Gastroesophageal sphincter (tissue), 4 donors: Measurements from ENCODE around the gene CDC42EP5. TPM values are rescaled to one million over a fixed set of nuclear protein-coding genes. Genes with fewer than 3 reads are reported as not detected.

Experiments
- ATAC-seq: fragments of 150-250 bp; one replicate; pipeline ENCODE4 v1.9.1; 2016; ENCODE audit warnings: mild to moderate bottlenecking, moderate library complexity
- H3K27ac ChIP-seq, 4 donors: fragments of 200-600 bp; sonication (generic) in 3 of 4; 1 replicate in 3 of 4; 2 replicates in 1 of 4; pipeline ENCODE4 v1.5.1; 2016 to 2019
- H3K27me3 ChIP-seq: fragments of 200-600 bp; sonication (generic); one replicate; pipeline ENCODE4 v1.5.1; 2019
- H3K36me3 ChIP-seq, 2 donors: fragments of 200-600 bp; sonication (generic); one replicate each; pipeline ENCODE4 v1.5.1; 2019; ENCODE audit warnings: control low read depth in 1 of 2
- H3K4me1 ChIP-seq, 3 donors: fragments of 200-600 bp; sonication (generic); 1 replicate in 2 of 3; 2 replicates in 1 of 3; pipeline ENCODE4 v1.5.1; 2016 to 2019; ENCODE audit warnings: control low read depth in 2 of 3
- H3K4me3 ChIP-seq, 2 donors: fragments of 200-600 bp; sonication (generic); one replicate each; pipeline ENCODE4 v1.5.1; 2019; ENCODE audit warnings: mild to moderate bottlenecking in 1 of 2, moderate library complexity in 1 of 2
- H3K9me3 ChIP-seq, 3 donors: fragments of 200-600 bp; sonication (generic); one replicate each; pipeline ENCODE4 v1.5.1; 2017 to 2019; ENCODE audit warnings: control low read depth in 2 of 3
- CTCF ChIP-seq, 4 experiments: fragments of 200-600 bp in 2 of 4; fragments of 450-650 bp in 2 of 4; sonication (generic) in 1 of 4; IDR thresholded peaks; one replicate each; pipeline ENCODE4 v1.5.1; 2017 to 2019; ENCODE audit warnings: antibody characterized with exemption in 4 of 4, mild to moderate bottlenecking in 2 of 4, moderate library complexity in 2 of 4
- EP300 ChIP-seq: sonication (generic); formaldehyde crosslinking; IDR thresholded peaks from one replicate; pipeline ENCODE4 v1.6.1; 2017; ENCODE audit warnings: antibody characterized with exemption, mild to moderate bottlenecking
- POLR2A ChIP-seq, 2 donors: fragments of 450-650 bp; IDR thresholded peaks; one replicate each; pipeline ENCODE4 v1.6.1; 2017; ENCODE audit warnings: antibody characterized with exemption in 2 of 2, mild to moderate bottlenecking in 2 of 2, moderate library complexity in 1 of 2
- POLR2AphosphoS5 ChIP-seq: sonication (generic); formaldehyde crosslinking; IDR thresholded peaks from one replicate; pipeline ENCODE4 v1.6.1; 2017; ENCODE audit warnings: antibody characterized with exemption
- WGBS, 2 donors: methylation state at CpG; one replicate each; pipeline ENCODE4 v1.1.5; 2018; ENCODE audit warnings: low coverage in 1 of 2; 5-methylcytosine and 5-hydroxymethylcytosine counted together
- total RNA-seq, 4 donors: library from RNA; depleted of rRNA; stranded (reverse); fragments of >200 nt; gene quantifications; one replicate each; pipeline ENCODE4 v1.1.0, GENCODE V29; 2016

The CDC42EP5 gene
- total RNA-seq, 4 donors from 2014 or later, result 4.2 to 24.1 (median 12.8) TPM

DNA sequence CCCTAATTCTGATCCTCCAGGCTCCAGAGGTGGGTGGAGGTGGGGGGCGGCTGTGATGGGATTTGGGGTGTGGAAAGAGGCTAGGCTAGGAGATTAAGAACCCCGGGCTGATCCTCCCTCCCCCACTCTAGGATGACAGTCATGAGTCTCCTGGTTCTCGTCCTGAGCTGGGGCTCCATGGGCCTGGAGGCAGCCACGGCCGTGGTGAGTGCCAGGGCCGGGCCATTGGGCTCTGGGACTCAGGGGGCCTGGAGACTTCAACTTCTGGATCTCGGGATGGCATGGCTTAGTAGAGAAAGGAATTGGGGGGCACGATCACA lies 44.0 kb downstream of the CDC42EP5 start:
- H3K27ac ChIP-seq, result no peak overlapping the region
- peaks cover 81% of the 10 kb centered on the region for H3K27me3 ChIP-seq
- no peak for TF ChIP-seq EP300
- no peak overlapping the region for H3K4me3 ChIP-seq
- peaks cover 0 to 30% (median 12%) of the 10 kb centered on the region in 3 donors for H3K4me1 ChIP-seq
- no peak for ATAC-seq
- H3K36me3 ChIP-seq, result no peaks in the 10 kb centered on the region
- WGBS, 2 donors, result 51% methylated on average over 7 of the region's 8 CpGs; no CpG with 5 or more reads in 1 of the 2 donors
- H3K9me3 ChIP-seq, result no peaks in the 10 kb centered on the region

DNA sequence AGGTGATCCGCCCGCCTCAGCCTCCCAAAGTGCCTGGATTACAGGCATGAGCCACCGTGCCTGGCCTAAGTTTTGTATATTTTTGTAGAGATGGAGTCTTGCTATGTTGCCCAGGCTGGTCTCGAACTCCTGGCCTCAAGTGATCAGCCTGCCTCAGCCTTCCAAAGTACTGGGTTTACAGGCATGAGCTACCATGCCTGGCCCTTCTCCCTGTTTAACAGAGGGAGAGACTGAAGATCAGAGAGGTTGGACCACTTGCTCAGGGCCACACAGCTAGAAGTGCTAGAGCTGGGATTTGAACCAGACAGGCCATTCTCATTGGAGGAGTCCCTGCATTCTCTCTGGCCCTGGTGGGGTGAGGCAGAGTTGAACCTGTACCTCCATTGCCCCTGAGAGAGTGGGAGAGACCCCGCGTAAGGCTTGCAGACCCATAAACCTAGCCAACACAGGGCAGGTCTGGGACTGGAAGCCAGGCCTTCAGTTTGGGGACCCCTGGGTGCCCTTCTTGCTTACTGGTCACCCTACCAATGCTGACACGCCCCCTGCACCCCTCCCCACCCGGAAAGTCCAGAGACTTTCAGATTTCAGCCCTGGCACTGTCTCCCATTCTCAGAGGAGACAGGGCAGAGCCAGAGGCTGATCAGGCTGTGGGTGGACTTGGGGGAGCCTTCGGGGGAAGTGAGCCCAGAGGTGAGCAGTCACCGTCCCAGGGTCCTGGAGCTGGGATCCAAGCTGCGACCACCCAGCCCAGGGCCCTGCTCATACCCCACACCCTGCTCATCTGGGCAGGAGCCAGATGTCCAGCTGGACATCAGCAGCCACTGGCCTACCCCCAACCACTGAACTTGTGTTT lies 44.5 kb downstream of the CDC42EP5 start:
- Histone ChIP-seq H3K27me3 (peaks cover 86% of the 10 kb centered on the region), H3K4me3 (no peak overlapping the region), H3K36me3 (no peaks in the 10 kb centered on the region), H3K4me1 (peaks cover 0 to 27% (median 11%) of the 10 kb centered on the region in 3 donors), H3K9me3 (no peaks in the 10 kb centered on the region), H3K27ac (no peak overlapping the region)
- TF ChIP-seq POLR2A (IDR thresholded peaks at IDR 0.05), result no peak
- no peak for TF ChIP-seq POLR2AphosphoS5
- TF ChIP-seq EP300, result no peak
- TF ChIP-seq CTCF (IDR thresholded peaks at IDR 0.05), result no peak
- WGBS, 2 donors, result no CpG with 5 or more reads among the region's 11 CpGs
- ATAC-seq, result no peak

GRCh38 chr19:54427586-54427985 lies 45.5 kb downstream of the CDC42EP5 start:
- TF ChIP-seq CTCF (IDR thresholded peaks at IDR 0.05) (no peak), EP300 (no peak), POLR2A (IDR thresholded peaks at IDR 0.05) (no peak), POLR2AphosphoS5 (no peak)
- ATAC-seq, result no peak
- Histone ChIP-seq H3K9me3 (no peaks in the 10 kb centered on the region), H3K27ac (no peak overlapping the region), H3K27me3 (peaks cover 94% of the 10 kb centered on the region), H3K4me3 (no peak overlapping the region), H3K4me1 (peaks cover 0 to 27% (median 11%) of the 10 kb centered on the region in 3 donors), H3K36me3 (no peaks in the 10 kb centered on the region)
- 82 to 83% methylated on average over 9 to 10 of the region's 11 CpGs for WGBS, 2 donors

- H3K27me3 ChIP-seq, result peaks cover 95% of the 10 kb centered on the region
- WGBS, 2 donors, result no CpG with 5 or more reads among the region's 17 CpGs
- no peak overlapping the region for H3K27ac ChIP-seq
Observed at GRCh38 chr19:54426291-54426931, 46.7 kb downstream of the CDC42EP5 start.

GRCh38 chr19:54425382-54425723 lies 47.7 kb downstream of the CDC42EP5 start:
- H3K27me3 ChIP-seq, result peaks cover 95% of the 10 kb centered on the region
- H3K4me3 ChIP-seq, result no peak overlapping the region
- H3K27ac ChIP-seq, result no peak overlapping the region
- H3K36me3 ChIP-seq, result no peaks in the 10 kb centered on the region
- TF ChIP-seq CTCF (IDR thresholded peaks at IDR 0.05) (no peak), POLR2A (IDR thresholded peaks at IDR 0.05) (no peak), POLR2AphosphoS5 (no peak)
- 29 to 53% methylated on average over 1 to 3 of the region's 5 CpGs for WGBS, 2 donors
- H3K9me3 ChIP-seq, result no peaks in the 10 kb centered on the region
- peaks cover 0 to 17% (median 2%) of the 10 kb centered on the region in 3 donors for H3K4me1 ChIP-seq
- no peak for ATAC-seq

More at GRCh38 chr19:54426291-54426931, 46.7 kb downstream of the CDC42EP5 start:
- TF ChIP-seq POLR2AphosphoS5, result no peak
- no peak for TF ChIP-seq EP300
- no peak for TF ChIP-seq POLR2A (IDR thresholded peaks at IDR 0.05)
- TF ChIP-seq CTCF (IDR thresholded peaks at IDR 0.05), result no peak
- Histone ChIP-seq H3K36me3 (no peaks in the 10 kb centered on the region), H3K9me3 (no peaks in the 10 kb centered on the region), H3K4me3 (no peak overlapping the region), H3K4me1 (peaks cover 0 to 19% (median 11%) of the 10 kb centered on the region in 3 donors)
- no peak for ATAC-seq
